GM18873 (cell line): ENCODE results near the gene AUTS2.

Source experiments
- ATAC-seq: cut with Tn5 transposase; IDR thresholded peaks from one replicate; pipeline ENCODE4 v1.9.1; 2021; ENCODE audit warnings: mild to moderate bottlenecking, moderate library complexity, moderate number of reproducible peaks; ENCODE audit not compliant: unreplicated experiment, low FRiP score

The AUTS2 gene

GRCh38 chr7:70481570-70482123 lies 883.4 kb downstream of the AUTS2 start:
- no peak for ATAC-seq

- ATAC-seq, result no peak
These were observed 886.0 kb downstream of the AUTS2 start for GRCh38 chr7:70484255-70484654.

- ATAC-seq, result no peak
These were observed 888.7 kb downstream of the AUTS2 start for GRCh38 chr7:70486977-70487376.

- ATAC-seq, result no peak
These were observed 889.2 kb downstream of the AUTS2 start for GRCh38 chr7:70487428-70487827.

- ATAC-seq, result no peak
These were observed 889.6 kb downstream of the AUTS2 start for GRCh38 chr7:70487886-70488285.

GRCh38 chr7:70489813-70490212 lies 891.5 kb downstream of the AUTS2 start:
- ATAC-seq, result no peak

DNA sequence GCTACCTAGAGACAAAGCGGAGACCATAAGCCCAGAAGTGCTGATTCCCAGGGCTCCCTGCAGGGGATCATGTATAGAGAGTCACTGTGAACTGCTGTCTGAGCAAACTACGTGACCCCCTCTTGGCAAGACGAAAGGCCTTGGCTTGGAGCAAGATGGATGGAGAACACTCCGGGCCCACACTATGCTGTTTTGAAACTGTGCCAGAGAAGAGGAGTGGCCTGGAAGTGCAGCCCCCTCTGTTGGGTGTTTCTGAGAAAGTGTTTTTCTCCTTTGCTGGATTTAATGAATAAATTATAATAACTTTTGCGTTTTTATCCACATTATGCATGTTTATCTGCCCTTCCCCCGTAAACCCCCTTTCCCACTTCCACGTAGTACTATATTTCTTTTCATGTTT lies 894.4 kb downstream of the AUTS2 start:
- ATAC-seq, result no peak

GRCh38 chr7:70494225-70495032 lies 896.2 kb downstream of the AUTS2 start:
- no peak for ATAC-seq

- no peak for ATAC-seq
These were observed 896.7 kb downstream of the AUTS2 start for GRCh38 chr7:70495033-70495376.

DNA sequence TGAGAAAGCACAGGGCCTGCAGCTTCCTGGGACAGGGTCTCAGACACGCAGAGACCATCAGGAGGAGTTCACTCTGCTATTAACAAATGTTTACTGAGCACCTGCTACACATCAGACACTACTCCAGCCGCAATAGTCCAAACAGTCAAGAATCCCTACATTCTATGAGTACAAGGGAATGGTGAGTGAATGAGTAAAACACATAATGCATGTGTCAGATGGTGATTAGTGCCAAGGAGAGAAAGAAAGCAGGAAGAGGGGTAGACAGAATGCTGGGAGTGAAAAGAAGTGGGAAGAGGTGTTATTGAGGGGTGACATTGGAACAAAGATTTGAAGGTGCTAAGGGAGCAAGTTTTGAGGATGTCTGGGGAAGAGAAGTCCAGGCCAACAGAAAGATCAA lies 899.5 kb downstream of the AUTS2 start:
- no peak for ATAC-seq

DNA sequence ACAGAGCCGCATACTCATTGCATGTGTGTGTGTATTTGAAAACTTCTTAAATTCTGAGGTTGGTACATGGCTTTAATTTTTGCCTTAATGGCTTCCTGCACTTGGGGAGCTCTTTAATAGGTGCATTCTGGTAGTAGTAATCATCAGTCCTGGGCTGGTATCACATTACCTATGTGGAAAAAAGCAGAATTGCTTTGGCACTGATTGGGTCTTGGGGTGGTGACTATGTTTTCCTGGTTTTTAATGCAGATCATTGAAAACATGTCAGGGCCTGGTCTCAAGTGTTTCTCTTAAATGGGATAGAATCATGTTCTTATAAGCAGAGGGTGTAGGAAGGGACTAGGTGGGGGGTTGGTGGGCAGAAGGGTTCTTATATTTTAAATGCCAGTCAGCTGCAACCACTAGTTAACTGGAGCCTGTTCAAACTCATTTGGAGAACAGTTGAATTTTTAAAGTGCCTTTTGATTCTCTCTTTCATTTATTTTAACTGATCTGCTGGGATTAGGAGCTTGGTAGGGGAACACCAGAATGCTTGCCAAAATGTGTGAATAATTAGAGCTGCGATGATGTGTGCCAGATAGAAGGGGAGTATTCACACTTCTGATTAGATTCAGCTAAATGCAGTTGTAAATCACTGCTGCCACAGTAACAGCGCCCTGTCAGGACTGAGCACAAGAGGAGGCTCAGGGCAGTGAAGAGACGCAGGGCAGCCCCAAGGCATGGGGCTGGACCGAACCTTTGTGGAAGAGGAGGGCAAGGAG lies 900.1 kb downstream of the AUTS2 start:
- ATAC-seq, result no peak

- ATAC-seq, result no peak
These were observed 902.0 kb downstream of the AUTS2 start for GRCh38 chr7:70500261-70500660.

DNA sequence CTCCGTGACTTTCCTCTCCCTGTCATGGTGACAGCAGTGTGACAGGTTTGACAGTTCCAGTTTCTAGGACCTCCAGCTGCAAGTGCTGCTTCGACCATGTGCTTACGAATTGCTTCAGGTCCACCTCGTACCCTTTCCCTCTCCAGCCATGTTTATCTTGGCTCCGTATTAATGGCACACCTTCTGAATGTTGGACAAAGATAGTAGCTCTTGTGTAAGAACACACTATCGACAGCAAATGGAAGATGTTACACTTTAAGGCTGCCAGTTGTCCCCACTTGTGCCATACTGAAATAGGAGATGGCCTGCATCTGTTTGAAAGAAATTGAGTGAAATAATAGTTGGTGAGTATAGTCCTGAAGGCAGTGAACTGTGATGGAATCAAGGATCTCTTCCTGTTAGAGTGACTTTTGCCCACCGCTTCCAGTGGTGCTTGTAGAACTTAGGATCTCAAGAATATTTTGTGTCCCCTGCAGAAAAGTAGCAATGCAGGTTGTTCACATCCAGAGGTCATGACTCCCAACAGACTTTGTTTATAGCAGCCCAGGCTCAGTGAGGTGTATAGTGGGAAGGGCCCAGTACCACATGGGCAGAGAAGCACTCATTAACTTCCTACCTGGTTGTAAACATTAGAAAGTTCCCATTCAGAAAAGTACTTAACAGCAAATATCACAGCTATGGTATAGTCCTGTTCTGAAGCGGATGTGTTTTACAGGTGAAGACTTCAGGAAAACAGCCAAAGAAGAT lies 904.0 kb downstream of the AUTS2 start:
- ATAC-seq, result no peak

DNA sequence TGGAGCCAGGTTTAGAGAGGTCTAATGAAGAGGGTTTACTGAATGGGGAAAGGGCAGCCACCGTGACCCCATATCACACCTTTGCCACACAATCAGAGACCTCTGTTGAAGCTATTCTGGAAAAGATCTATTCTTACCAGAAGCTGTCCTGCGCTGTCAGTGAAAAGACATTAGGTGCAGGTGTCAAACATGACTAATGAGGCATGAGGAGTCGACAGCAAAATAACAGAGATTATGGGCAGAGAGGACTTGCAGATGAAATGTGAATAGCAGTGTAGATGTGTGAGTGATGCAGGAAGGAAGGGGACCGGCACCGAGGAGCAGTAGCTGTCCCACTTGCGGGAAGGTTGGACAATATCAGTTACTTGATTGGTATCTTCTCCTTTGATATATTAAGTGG lies 906.0 kb downstream of the AUTS2 start:
- ATAC-seq, result no peak

DNA sequence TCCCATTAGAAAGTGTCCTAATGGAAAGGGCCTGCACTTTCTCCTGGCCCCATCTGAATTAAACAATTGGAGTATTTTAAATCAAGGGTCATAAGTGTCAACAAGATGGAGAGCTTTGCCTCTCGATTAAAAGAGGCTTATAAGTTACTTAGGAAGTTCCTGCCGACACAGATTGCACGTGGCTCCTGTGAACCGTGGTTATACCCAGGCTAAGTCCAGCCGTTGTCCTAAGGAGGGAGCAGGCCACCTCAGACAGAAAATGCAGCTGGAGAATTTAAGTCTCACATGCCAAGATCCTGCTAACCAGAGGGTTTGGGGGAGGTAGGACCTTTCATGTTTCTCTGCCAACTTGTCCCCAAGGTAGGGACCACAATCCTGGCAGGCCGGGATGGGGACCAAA lies 907.2 kb downstream of the AUTS2 start:
- no peak for ATAC-seq

GRCh38 chr7:70505886-70506285 lies 907.6 kb downstream of the AUTS2 start:
- ATAC-seq, result no peak

- no peak for ATAC-seq
These were observed 908.2 kb downstream of the AUTS2 start for GRCh38 chr7:70506434-70506833.

DNA sequence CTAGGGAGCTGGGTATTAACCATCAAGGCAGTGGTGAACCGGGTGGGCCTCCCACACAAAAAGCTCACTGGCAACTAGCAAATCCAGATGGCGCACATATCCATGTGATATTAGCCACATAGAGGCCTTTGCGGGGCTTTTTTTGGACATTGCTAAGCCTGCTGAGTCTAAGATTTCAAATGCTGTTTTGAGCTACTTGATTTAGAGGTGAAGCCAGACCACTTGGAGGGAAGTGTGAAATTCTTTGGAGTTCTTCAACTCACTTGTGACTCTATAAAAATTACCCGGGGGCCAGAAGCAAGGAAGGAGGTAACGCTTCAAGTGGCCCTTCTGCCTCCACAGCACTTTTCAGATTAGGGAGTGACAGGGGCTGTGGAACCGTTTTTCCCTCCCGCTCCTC lies 913.9 kb downstream of the AUTS2 start:
- ATAC-seq, result no peak

- ATAC-seq, result no peak
These were observed 914.5 kb downstream of the AUTS2 start for GRCh38 chr7:70512761-70513160.

- ATAC-seq, result no peak
These were observed 922.3 kb downstream of the AUTS2 start for GRCh38 chr7:70520611-70521010.
